ENCODE measurements around the gene ARHGAP23.

ARHGAP23 gene

GRCh38 chr17:38417210-38417951 lies 10.9 kb upstream of the ARHGAP23 start:
- no peak overlapping the region for H3K4me2 ChIP-seq (ENCODE audit: insufficient read depth, low read length)
- H3K9ac ChIP-seq (ENCODE audit: low read depth, low read length): no peak overlapping the region
- peaks cover 73% of the 10 kb centered on the region for H3K4me1 ChIP-seq (ENCODE audit: insufficient read depth, low read length)
- ATAC-seq (ENCODE audit: insufficient read depth, low read depth): no peak
- H3K4me3 ChIP-seq (ENCODE audit: low read depth in 1 of 2, low read length in 2 of 2): no peak overlapping the region
- no peaks in the 10 kb centered on the region for H3K9me3 ChIP-seq (ENCODE audit: insufficient read depth, low read length, severe bottlenecking)
- H3K36me3 ChIP-seq (ENCODE audit: insufficient read depth, low read length): no peaks in the 10 kb centered on the region
- 0 out of 2 replicates have a peak overlapping the region, but pooled peaks have one; percentile 16 for H2AFZ ChIP-seq (ENCODE audit: low read depth, low read length)
- H3K27ac ChIP-seq (ENCODE audit: low read length): peak overlapping the region; percentile 85
- H4K20me1 ChIP-seq (ENCODE audit: insufficient read depth, low read length): no peaks in the 10 kb centered on the region
- no peak for DNase-seq
- no peak for TF ChIP-seq CTCF (IDR thresholded peaks at IDR 0.05; ENCODE audit: borderline replicate concordance, extremely low read depth, low read length, poor library complexity, severe bottlenecking)
- TF ChIP-seq EZH2 (IDR thresholded peaks at IDR 0.05; ENCODE audit: borderline replicate concordance, low read depth, low read length, severe bottlenecking): no peak
- no peaks in the 10 kb centered on the region for H3K79me2 ChIP-seq (ENCODE audit: insufficient read depth, low read length)
- peaks cover 3% of the 10 kb centered on the region for H3K27me3 ChIP-seq (ENCODE audit: insufficient read depth, low read length, poor library complexity)

- Histone ChIP-seq H4K20me1 (ENCODE audit: insufficient read depth, low read length) (no peaks in the 10 kb centered on the region), H3K9me3 (ENCODE audit: insufficient read depth, low read length, severe bottlenecking) (no peaks in the 10 kb centered on the region), H3K27me3 (ENCODE audit: insufficient read depth, low read length, poor library complexity) (peaks cover 3% of the 10 kb centered on the region), H3K9ac (ENCODE audit: low read depth, low read length) (no peak overlapping the region), H2AFZ (ENCODE audit: low read depth, low read length) (no peak overlapping the region), H3K4me3 (ENCODE audit: low read depth in 1 of 2, low read length in 2 of 2) (peak overlapping the region in 1 of 2 experiments; percentile 48; a peak in 1 of 4 replicates), H3K4me2 (ENCODE audit: insufficient read depth, low read length) (peak overlapping the region; percentile 64; the same call in 1 of the 2 replicates), H3K27ac (ENCODE audit: low read length) (no peak overlapping the region), H3K79me2 (ENCODE audit: insufficient read depth, low read length) (no peaks in the 10 kb centered on the region), H3K36me3 (ENCODE audit: insufficient read depth, low read length) (no peaks in the 10 kb centered on the region), H3K4me1 (ENCODE audit: insufficient read depth, low read length) (peaks cover 76% of the 10 kb centered on the region)
- TF ChIP-seq CTCF (IDR thresholded peaks at IDR 0.05; ENCODE audit: borderline replicate concordance, extremely low read depth, low read length, poor library complexity, severe bottlenecking) (no peak), EZH2 (IDR thresholded peaks at IDR 0.05; ENCODE audit: borderline replicate concordance, low read depth, low read length, severe bottlenecking) (no peak)
- no peak for DNase-seq
- no peak for ATAC-seq (ENCODE audit: insufficient read depth, low read depth)
Measured at GRCh38 chr17:38418062-38418692, 10.1 kb upstream of the ARHGAP23 start.

DNA sequence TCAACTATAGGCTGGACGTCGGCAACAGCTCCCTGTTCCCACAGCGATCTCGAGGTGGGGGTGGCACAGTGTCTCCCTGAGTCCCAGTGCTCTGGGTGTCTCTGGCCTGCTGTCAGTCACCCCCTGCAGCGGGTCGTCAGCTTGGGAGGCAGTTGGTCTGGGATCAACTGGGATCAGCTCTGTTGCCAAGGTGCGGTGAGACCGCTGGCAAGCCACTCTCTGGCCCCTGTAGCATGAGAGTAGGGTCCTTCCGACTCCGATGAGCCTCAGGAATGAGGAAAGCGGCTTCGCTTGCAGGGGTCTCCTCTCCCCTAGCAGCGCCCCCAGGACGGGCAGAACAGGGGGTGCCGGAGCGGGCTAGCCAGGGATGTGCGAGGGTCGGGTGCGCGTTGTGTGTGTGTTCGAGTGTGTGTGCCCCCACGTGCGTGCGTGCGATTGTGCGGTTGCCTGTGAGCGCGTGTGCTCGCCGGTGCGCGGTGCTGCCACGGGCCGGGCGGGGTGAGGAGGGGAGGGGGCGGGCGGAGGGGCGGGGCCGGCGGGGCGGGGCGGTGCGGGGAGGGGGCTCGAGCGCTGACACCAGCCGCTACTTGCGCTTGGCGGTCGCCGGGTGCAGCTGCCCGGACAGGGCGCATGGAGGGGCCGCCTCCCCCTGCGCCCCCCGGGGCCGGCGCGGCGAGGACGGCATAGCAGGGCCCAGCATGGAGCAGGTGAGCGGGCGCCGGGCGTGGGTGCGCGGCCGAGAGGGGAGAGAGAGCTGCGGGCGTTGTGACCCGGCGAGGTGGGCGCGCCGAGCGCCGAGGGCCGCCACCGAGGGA lies 9.4 kb upstream of the ARHGAP23 start:
- peak overlapping the region in 1 of 2 experiments; percentile 56; a peak in 2 of 4 replicates for H3K4me3 ChIP-seq (ENCODE audit: low read depth in 1 of 2, low read length in 2 of 2)
- no peaks in the 10 kb centered on the region for H3K9me3 ChIP-seq (ENCODE audit: insufficient read depth, low read length, severe bottlenecking)
- peak overlapping the region; percentile 64 for H3K4me2 ChIP-seq (ENCODE audit: insufficient read depth, low read length)
- H4K20me1 ChIP-seq (ENCODE audit: insufficient read depth, low read length): no peaks in the 10 kb centered on the region
- peaks cover 3% of the 10 kb centered on the region for H3K27me3 ChIP-seq (ENCODE audit: insufficient read depth, low read length, poor library complexity)
- peak overlapping the region; percentile 49 for H3K9ac ChIP-seq (ENCODE audit: low read depth, low read length)
- peaks cover 75% of the 10 kb centered on the region for H3K4me1 ChIP-seq (ENCODE audit: insufficient read depth, low read length)
- DNase-seq (peak; percentile 66), ATAC-seq (ENCODE audit: insufficient read depth, low read depth) (peak; percentile 8; the same call in 2 of the 3 replicates)
- TF ChIP-seq CTCF (IDR thresholded peaks at IDR 0.05; ENCODE audit: borderline replicate concordance, extremely low read depth, low read length, poor library complexity, severe bottlenecking) (no peak), EZH2 (IDR thresholded peaks at IDR 0.05; ENCODE audit: borderline replicate concordance, low read depth, low read length, severe bottlenecking) (no peak)
- H3K36me3 ChIP-seq (ENCODE audit: insufficient read depth, low read length): no peaks in the 10 kb centered on the region
- no peaks in the 10 kb centered on the region for H3K79me2 ChIP-seq (ENCODE audit: insufficient read depth, low read length)
- peak overlapping the region; percentile 57 for H2AFZ ChIP-seq (ENCODE audit: low read depth, low read length)
- H3K27ac ChIP-seq (ENCODE audit: low read length): no peak overlapping the region

All from DND-41 (cell line).